Neural cell (in vitro differentiated cells): ENCODE results near the gene ADD3. TPM values are rescaled to one million over a fixed set of nuclear protein-coding genes. Genes with fewer than 3 reads are reported as not detected.

Experiments used
- H2AFZ ChIP-seq: fragments of 200-600, 300-800 bp; sonication (generic), shearing (Covaris generic); 2 replicates; pipeline ENCODE4 v1.6.0; 2014; ENCODE audit warnings: low read depth, mild to moderate bottlenecking, antibody characterized with exemption, low read length, moderate library complexity
- H3F3A ChIP-seq: fragments of 200-600 bp; shearing (Covaris generic); 2 replicates; pipeline ENCODE4 v1.6.1; 2016; ENCODE audit warnings: mild to moderate bottlenecking, moderate library complexity, mixed read lengths, antibody characterized with exemption, low read length; ENCODE audit not compliant: insufficient read depth, poor library complexity, severe bottlenecking
- H3K27ac ChIP-seq: fragments of 200-600, 300-800 bp; sonication (generic), shearing (Covaris generic); 2 replicates; pipeline ENCODE4 v1.5.1; 2014; ENCODE audit warnings: mild to moderate bottlenecking, low read length, moderate library complexity
- H3K27me3 ChIP-seq: fragments of 300-800, 200-600 bp; sonication (generic), shearing (Covaris generic); 2 replicates; pipeline ENCODE4 v1.6.0; 2014; ENCODE audit warnings: mild to moderate bottlenecking, low read depth, low read length, moderate library complexity; ENCODE audit not compliant: insufficient read depth
- H3K36me3 ChIP-seq: fragments of 300-800, 200-600 bp; sonication (generic), shearing (Covaris generic); 2 replicates; pipeline ENCODE4 v1.5.1; 2014; ENCODE audit warnings: mild to moderate bottlenecking, antibody characterized with exemption, low read length, moderate library complexity; ENCODE audit not compliant: insufficient read depth
- H3K4me2 ChIP-seq: fragments of 300-800, 200-600 bp; sonication (generic), shearing (Covaris generic); 2 replicates; pipeline ENCODE4 v1.6.0; 2014; ENCODE audit warnings: mild to moderate bottlenecking, low read length
- H3K4me3 ChIP-seq: fragments of 300-800, 200-600 bp; sonication (generic), shearing (Covaris generic); 2 replicates; pipeline ENCODE4 v1.5.1; 2014; ENCODE audit warnings: mild to moderate bottlenecking, low read length, moderate library complexity
- H3K79me2 ChIP-seq: fragments of 200-600 bp; shearing (Covaris generic); replicated peaks from 2 replicates; pipeline ENCODE4 v1.6.0; 2014; ENCODE audit warnings: mild to moderate bottlenecking, low read length, moderate library complexity; ENCODE audit not compliant: insufficient read depth
- H3K9ac ChIP-seq: fragments of 300-800, 200-600 bp; sonication (generic), shearing (Covaris generic); 2 replicates; pipeline ENCODE4 v1.6.1; 2016; ENCODE audit warnings: mild to moderate bottlenecking, low read length, mixed read lengths
- H3K9me2 ChIP-seq: fragments of 200-600 bp; shearing (Covaris generic); 2 replicates; pipeline ENCODE4 v1.6.1; 2016; ENCODE audit warnings: mild to moderate bottlenecking, low read length, mixed read lengths; ENCODE audit not compliant: insufficient read depth
- H3K9me3 ChIP-seq: fragments of 200-600, 300-800 bp; sonication (generic), shearing (Covaris generic); 2 replicates; pipeline ENCODE4 v1.6.1; 2016; ENCODE audit warnings: mild to moderate bottlenecking, mixed run types, low read length, moderate library complexity, mixed read lengths
- H4K20me1 ChIP-seq: fragments of 200-600 bp; shearing (Covaris generic); 2 replicates; pipeline ENCODE4 v1.6.1; 2016; ENCODE audit warnings: mild to moderate bottlenecking, mixed run types; ENCODE audit not compliant: insufficient read depth
- CTCF ChIP-seq: fragments of 450-650 bp; IDR thresholded peaks from 2 replicates; pipeline ENCODE4 v1.5.1; 2014; ENCODE audit warnings: antibody characterized with exemption, mild to moderate bottlenecking, moderate library complexity; ENCODE audit not compliant: poor library complexity, severe bottlenecking
- EP300 ChIP-seq: fragments of 450-650 bp; conservative IDR thresholded peaks from 2 replicates; pipeline ENCODE4 v1.6.1; 2014; ENCODE audit warnings: antibody characterized with exemption, mild to moderate bottlenecking, moderate library complexity; ENCODE audit not compliant: poor library complexity, severe bottlenecking
- EZH2 ChIP-seq: fragments of 200-600, 300-800 bp; shearing (Covaris generic), sonication (generic); IDR thresholded peaks from 2 replicates; pipeline ENCODE4 v1.6.1; 2014; ENCODE audit warnings: antibody characterized with exemption, low read length, borderline replicate concordance, mild to moderate bottlenecking; ENCODE audit not compliant: insufficient read depth, poor library complexity, severe bottlenecking
- MXI1 ChIP-seq: fragments of 450-650 bp; conservative IDR thresholded peaks from 2 replicates; pipeline ENCODE4 v1.6.1; 2014; ENCODE audit warnings: antibody characterized with exemption, mild to moderate bottlenecking; ENCODE audit not compliant: poor library complexity, severe bottlenecking
- POLR2AphosphoS5 ChIP-seq: IDR thresholded peaks from 2 replicates; pipeline ENCODE4 v1.6.1; 2012
- RAD21 ChIP-seq: fragments of 450-650 bp; conservative IDR thresholded peaks from 2 replicates; pipeline ENCODE4 v1.6.1; 2014; ENCODE audit warnings: antibody characterized with exemption, mild to moderate bottlenecking, moderate library complexity
- REST ChIP-seq: IDR thresholded peaks from 2 replicates; pipeline ENCODE4 v1.6.1; 2012; ENCODE audit warnings: borderline replicate concordance
- SMC3 ChIP-seq: fragments of 450-650 bp; conservative IDR thresholded peaks from 2 replicates; pipeline ENCODE4 v1.6.1; 2014; ENCODE audit warnings: antibody characterized with exemption, mild to moderate bottlenecking, moderate library complexity; ENCODE audit not compliant: poor library complexity
- TAF1 ChIP-seq: IDR thresholded peaks from 2 replicates; pipeline ENCODE4 v1.6.1; 2012; ENCODE audit warnings: low read depth
- polyA plus RNA-seq: library from polyadenylated mRNA; depleted of rRNA; stranded (reverse); fragments of >200 nt; gene quantifications from 2 replicates; pipeline ENCODE4 v1.2.3, GENCODE V29; 2014

Gene ADD3
- polyA plus RNA-seq, 1 donor from 2014 or later = 40.6 TPM

GRCh38 chr10:110163192-110163773 lies 155.5 kb downstream of the ADD3 start:
- H4K20me1 ChIP-seq = no peaks in the 10 kb centered on the region
- H3K27ac ChIP-seq = no peak overlapping the region
- H3F3A ChIP-seq = no peaks in the 10 kb centered on the region
- H3K79me2 ChIP-seq = no peaks in the 10 kb centered on the region
- no peaks in the 10 kb centered on the region for H3K36me3 ChIP-seq
- H3K9me2 ChIP-seq = no peaks in the 10 kb centered on the region
- H3K27me3 ChIP-seq = peaks cover 13% of the 10 kb centered on the region
- no peak overlapping the region for H3K4me3 ChIP-seq
- TF ChIP-seq RAD21 = no peak
- peaks cover 3% of the 10 kb centered on the region for H3K9me3 ChIP-seq
- no peak overlapping the region for H3K4me2 ChIP-seq
- no peak overlapping the region for H2AFZ ChIP-seq
- H3K9ac ChIP-seq = no peak overlapping the region

- no peaks in the 10 kb centered on the region for H4K20me1 ChIP-seq
- no peak overlapping the region for H3K9ac ChIP-seq
- H2AFZ ChIP-seq = no peak overlapping the region
- H3K9me2 ChIP-seq = no peaks in the 10 kb centered on the region
- no peaks in the 10 kb centered on the region for H3F3A ChIP-seq
- no peaks in the 10 kb centered on the region for H3K79me2 ChIP-seq
- H3K9me3 ChIP-seq = peaks cover 3% of the 10 kb centered on the region
- TF ChIP-seq EZH2 = no peak
- TF ChIP-seq TAF1 = no peak
- no peak for TF ChIP-seq RAD21
- TF ChIP-seq POLR2AphosphoS5 = no peak
- no peak for TF ChIP-seq CTCF
- H3K4me2 ChIP-seq = no peak overlapping the region
- no peaks in the 10 kb centered on the region for H3K36me3 ChIP-seq
- H3K27me3 ChIP-seq = peaks cover 19% of the 10 kb centered on the region
- H3K27ac ChIP-seq = no peak overlapping the region
- no peak overlapping the region for H3K4me3 ChIP-seq
Observed at GRCh38 chr10:110163841-110164240, 156.1 kb downstream of the ADD3 start.

- H3K4me3 ChIP-seq = no peak overlapping the region
- no peak overlapping the region for H2AFZ ChIP-seq
- H3K27me3 ChIP-seq = peaks cover 33% of the 10 kb centered on the region
- no peaks in the 10 kb centered on the region for H3K79me2 ChIP-seq
- H3K36me3 ChIP-seq = no peaks in the 10 kb centered on the region
- TF ChIP-seq POLR2AphosphoS5 (no peak), EP300 (no peak), TAF1 (no peak), CTCF (no peak), RAD21 (no peak), MXI1 (no peak), EZH2 (no peak), SMC3 (no peak), REST (no peak)
- H3K9ac ChIP-seq = no peak overlapping the region
- no peaks in the 10 kb centered on the region for H4K20me1 ChIP-seq
- peaks cover 3% of the 10 kb centered on the region for H3K9me3 ChIP-seq
- H3F3A ChIP-seq = no peaks in the 10 kb centered on the region
- H3K27ac ChIP-seq = no peak overlapping the region
- no peaks in the 10 kb centered on the region for H3K9me2 ChIP-seq
- H3K4me2 ChIP-seq = no peak overlapping the region
Observed at GRCh38 chr10:110165239-110165638, 157.5 kb downstream of the ADD3 start.
